NCI-H2171 (cell line): ENCODE data around the gene FIGLA.
A peak's percentile ranks its signal among the peaks of the same experiment; 100 is the strongest.
"Not testable (repeated sequence)": the region's sequence is repeated elsewhere in the genome, so short reads cannot be mapped to it uniquely, and the experiment has no call there.

Experiments
- DNase-seq: peaks from one replicate; lab custom pipeline; 2025; lab: John Stamatoyannopoulos, UW

The FIGLA gene

GRCh38 chr2:70746094-70746974 lies 44.1 kb downstream of the FIGLA start:
- DNase-seq: no peak

DNA sequence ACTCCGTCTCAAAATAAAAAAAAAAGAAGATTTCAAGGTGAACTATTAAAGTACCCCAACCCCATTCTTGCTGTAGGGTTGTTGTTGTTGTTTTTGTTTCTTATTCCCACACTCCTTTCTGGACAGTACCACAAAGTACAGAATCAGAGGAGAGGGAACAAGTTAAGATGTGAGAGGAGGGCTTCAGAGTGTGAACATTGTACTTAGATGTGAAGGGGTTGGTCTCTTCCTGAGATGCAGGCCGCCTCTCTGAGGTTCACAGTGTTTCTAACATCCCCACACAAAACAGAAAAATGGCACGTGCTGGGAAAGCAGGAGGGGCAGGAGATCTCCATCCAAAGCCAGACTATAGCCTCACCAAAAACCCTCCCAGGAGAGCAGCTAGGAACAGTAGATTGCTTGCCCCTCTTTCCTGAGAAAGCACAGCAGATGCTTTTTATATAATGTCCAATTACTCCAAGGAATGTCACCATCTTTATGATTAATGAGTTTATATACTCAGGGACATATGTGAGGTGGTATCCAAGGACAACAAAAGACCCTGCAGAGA lies 45.1 kb downstream of the FIGLA start:
- no peak for DNase-seq

DNA sequence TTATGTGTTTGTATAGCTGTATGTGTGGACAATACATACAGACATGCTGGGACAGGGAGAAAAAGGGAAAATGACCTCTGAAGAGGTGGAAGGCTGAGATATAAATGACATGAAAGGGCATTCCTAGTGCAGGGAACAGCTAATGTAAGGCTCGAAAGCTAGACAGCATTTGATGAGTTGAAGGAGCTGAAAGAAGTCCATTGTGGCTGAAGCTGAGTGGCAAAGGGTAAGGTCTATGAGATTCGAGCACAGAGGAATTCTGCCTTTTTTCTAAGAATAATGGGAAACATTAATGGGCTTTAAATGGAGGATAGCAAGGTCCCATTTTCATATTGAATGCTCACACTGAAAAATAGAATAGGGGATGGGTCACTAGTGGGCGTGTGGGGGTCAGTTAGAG lies 46.0 kb downstream of the FIGLA start:
- no peak for DNase-seq

DNA sequence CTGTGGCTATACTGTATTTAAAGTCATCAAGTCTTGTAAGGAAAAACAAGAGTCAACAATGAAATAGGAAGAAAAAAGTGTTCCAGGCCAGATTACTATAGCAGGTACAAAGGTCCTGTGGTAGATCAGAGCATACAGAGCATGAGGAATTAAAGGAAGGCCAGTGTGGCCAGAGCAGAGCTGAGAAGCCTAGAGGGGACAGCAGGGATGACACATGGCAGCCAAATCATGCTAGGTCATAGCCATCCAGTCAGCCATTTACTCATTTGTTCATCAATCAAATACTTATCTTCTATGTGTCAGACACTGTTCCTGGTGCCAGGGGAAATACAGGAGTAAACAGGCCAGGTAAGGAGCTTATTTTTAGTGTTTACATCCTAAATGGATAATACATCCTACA lies 46.8 kb downstream of the FIGLA start:
- no peak for DNase-seq

GRCh38 chr2:70743068-70743467 lies 47.4 kb downstream of the FIGLA start:
- DNase-seq: no peak

- DNase-seq: not testable (repeated sequence)
Observed at GRCh38 chr2:70739492-70739891, 51.0 kb downstream of the FIGLA start.

DNA sequence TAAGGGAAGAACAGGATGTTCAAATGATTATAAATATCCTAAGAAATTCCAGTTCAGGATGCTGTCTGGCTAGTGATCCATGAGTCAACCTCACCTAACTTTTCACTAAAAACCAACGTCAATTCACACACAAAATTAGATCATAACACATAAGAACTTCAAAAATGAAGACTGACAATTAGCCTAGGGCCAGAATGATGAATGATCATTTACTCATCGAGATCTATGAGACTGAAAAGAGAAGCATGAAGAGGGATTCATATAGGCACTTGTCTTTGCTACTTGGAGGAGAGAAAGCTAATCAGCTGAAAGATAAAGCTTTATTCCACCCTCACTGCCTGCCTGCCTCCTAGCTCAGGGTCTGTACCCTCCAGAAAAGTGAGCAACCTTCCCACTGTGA lies 52.3 kb downstream of the FIGLA start:
- no peak for DNase-seq

DNA sequence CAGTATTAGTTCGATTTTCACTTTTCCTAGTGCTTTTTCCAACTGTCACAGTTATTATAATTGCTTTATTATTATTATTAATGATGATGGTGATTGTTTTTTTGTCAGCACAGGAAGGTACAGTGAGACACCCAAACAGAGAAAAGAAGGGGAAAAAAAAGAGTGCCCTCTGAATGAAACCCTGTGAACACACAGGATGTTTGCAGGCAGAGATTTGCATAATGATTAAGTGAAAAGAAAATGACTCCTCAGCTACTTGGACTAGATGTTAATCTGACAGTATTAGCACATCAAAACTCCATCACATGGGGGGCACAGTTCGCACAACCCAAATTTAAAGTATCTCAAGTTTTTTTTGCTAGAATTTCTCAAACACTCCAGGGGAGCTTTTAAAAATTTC lies 55.4 kb downstream of the FIGLA start:
- DNase-seq: no peak

DNA sequence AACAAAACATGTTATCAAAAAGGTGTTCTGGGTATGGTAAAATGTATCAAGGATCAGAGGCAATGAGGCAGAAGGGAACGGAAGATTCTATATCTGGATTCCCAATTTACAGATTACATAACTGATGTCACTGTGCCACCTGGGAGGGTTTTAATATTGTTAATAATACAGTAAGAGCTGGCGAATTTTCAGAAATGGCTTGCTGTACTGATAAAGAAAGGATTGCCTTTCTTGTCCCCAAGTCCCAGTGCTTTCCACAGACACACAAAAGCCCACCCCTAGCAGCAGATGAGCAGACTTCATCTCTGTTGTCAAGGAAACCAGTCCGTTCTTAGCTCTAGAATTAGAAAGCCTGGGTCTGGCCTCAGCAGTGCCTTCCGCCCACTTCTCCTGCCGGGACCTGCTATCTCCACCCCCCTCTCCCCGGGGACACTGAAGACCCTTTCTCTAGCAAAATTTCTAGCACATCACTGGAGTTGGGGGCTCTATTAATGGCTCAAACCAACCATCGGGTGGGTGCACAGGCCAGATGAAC lies 56.7 kb downstream of the FIGLA start:
- DNase-seq: no peak

DNA sequence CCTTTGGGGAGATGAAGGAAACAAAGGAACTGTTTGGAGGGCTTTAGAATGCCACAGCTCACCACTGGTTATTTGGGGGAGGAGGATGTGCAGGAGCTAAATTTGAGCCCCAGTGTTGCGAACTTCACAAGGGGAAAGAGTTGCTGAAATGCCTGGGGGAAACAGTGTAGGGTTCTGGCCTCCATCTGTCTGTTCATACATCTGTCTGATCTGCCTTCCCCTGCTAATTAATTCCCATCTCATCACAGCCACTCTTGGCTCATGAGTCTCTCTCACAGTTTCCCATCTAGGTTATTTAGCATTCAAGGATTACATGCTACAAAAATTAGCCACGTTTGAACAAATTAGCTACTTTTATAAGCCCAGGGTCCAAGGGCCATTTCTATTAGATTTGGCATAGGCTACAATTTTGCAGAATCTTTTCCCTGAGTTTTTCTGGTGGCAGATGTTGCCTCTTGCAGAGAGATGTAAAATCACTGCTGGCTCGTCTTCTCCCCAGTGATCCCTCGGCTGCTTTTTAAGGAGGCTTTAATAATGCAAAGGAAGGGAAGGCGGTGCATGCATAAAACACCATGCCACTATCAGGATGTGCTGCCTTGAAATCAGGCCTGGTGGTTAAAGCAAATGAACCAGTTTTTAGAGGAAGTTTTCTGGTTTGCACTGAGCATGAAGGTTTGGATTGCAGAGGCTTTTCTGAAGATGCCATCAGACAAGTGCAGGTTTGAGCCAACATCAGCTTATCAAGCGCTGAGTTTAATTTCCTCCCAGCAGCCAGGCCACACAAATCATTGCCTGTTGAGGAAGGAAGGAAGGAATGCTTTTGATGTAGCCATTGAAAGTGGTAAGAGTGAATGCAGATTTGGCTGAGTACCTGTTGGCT lies 57.4 kb downstream of the FIGLA start:
- DNase-seq: peak; percentile 20

DNA sequence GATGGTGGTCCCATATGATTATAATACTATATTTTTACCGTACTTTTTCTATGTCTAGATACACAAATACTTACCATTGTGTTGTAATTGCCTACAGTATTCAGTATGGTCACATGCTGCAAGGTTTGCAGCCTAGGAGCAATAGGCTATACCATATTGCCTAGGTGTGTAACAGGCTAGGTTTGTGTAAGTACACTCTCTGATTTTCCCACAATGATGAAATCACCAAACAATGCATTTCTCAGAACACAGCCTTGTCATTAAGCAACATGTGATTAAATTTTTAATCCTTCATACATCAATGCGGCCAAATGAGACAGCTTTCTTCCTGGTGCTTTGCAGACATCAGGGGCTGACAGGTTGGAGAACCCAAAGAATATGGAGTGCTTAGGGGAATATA lies 59.7 kb downstream of the FIGLA start:
- DNase-seq: no peak

- DNase-seq: no peak
Observed at GRCh38 chr2:70729647-70730046, 60.8 kb downstream of the FIGLA start.

DNA sequence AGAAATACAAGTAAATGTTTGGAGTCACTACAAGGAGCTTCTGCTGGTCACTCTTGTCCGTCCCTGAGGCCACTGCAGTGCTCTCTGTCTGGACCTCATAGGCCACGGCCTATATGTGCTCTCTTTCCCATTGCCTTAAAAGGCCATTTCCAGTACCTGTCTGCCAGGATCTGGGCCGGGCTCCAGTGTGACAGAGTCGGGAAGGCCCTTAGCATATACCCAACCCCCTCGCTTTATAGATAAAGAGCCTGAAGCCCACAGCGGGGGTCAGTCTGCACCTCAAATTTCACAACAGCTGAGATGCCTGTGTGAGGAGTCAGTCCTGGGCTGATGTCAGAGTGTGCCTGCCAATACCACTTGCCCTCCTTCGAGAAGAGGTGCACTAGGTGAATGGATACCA lies 62.3 kb downstream of the FIGLA start:
- DNase-seq: no peak
